ENCODE results near the gene LARP4B. TPM values are rescaled to one million over a fixed set of nuclear protein-coding genes. Genes with fewer than 3 reads are reported as not detected.

LARP4B gene
- total RNA-seq, 2 experiments from 2014 or later: 66.7 to 69.3 TPM

- H3K4me3 Mint-ChIP-seq: no peak overlapping the region
- no peak for DNase-seq
- CTCF ChIA-PET: no interaction called here
- H3K36me3 Mint-ChIP-seq (ENCODE audit: low read depth): peaks cover 8% of the 10 kb centered on the region
- H3K27me3 Mint-ChIP-seq (ENCODE audit: low read depth): no peaks in the 10 kb centered on the region
- H3K27ac Mint-ChIP-seq: no peak overlapping the region
- intact Hi-C loops (cut with micrococcal nuclease): no loop called here
- H3K4me1 Mint-ChIP-seq (ENCODE audit: low read depth): no peaks in the 10 kb centered on the region
- no peaks in the 10 kb centered on the region for H3K9me3 Mint-ChIP-seq
These were observed 126.5 kb downstream of the LARP4B start for GRCh38 chr10:804787-805619.

GRCh38 chr10:804191-804781, 127.2 kb downstream of the LARP4B start:
- CTCF ChIA-PET: no interaction called here
- H3K27me3 Mint-ChIP-seq (ENCODE audit: low read depth): no peaks in the 10 kb centered on the region
- no peak overlapping the region for H3K4me3 Mint-ChIP-seq
- no peaks in the 10 kb centered on the region for H3K4me1 Mint-ChIP-seq (ENCODE audit: low read depth)
- no peak for DNase-seq
- peaks cover 8% of the 10 kb centered on the region for H3K36me3 Mint-ChIP-seq (ENCODE audit: low read depth)
- H3K9me3 Mint-ChIP-seq: peaks cover 4% of the 10 kb centered on the region
- H3K27ac Mint-ChIP-seq: no peak overlapping the region
- intact Hi-C loops (cut with micrococcal nuclease): no loop called here

GRCh38 chr10:803041-803741, 128.3 kb downstream of the LARP4B start:
- Mint-ChIP-seq H3K27me3 (ENCODE audit: low read depth) (no peaks in the 10 kb centered on the region), H3K27ac (no peak overlapping the region), H3K36me3 (ENCODE audit: low read depth) (peaks cover 14% of the 10 kb centered on the region), H3K4me1 (ENCODE audit: low read depth) (no peaks in the 10 kb centered on the region), H3K9me3 (peaks cover 13% of the 10 kb centered on the region), H3K4me3 (no peak overlapping the region)
- CTCF ChIA-PET: no interaction called here
- intact Hi-C loops (cut with micrococcal nuclease): no loop called here
- DNase-seq: no peak

GRCh38 chr10:802506-802905, 129.0 kb downstream of the LARP4B start:
- H3K9me3 Mint-ChIP-seq: peaks cover 16% of the 10 kb centered on the region
- CTCF ChIA-PET: no interaction called here
- intact Hi-C loops (cut with micrococcal nuclease): no loop called here
- H3K4me3 Mint-ChIP-seq: no peak overlapping the region
- H3K27ac Mint-ChIP-seq: no peak overlapping the region
- no peaks in the 10 kb centered on the region for H3K4me1 Mint-ChIP-seq (ENCODE audit: low read depth)
- DNase-seq: no peak
- peaks cover 15% of the 10 kb centered on the region for H3K36me3 Mint-ChIP-seq (ENCODE audit: low read depth)
- H3K27me3 Mint-ChIP-seq (ENCODE audit: low read depth): no peaks in the 10 kb centered on the region

GRCh38 chr10:797179-797578, 134.3 kb downstream of the LARP4B start:
- Mint-ChIP-seq H3K4me3 (no peak overlapping the region), H3K9me3 (peaks cover 35% of the 10 kb centered on the region), H3K4me1 (ENCODE audit: low read depth) (no peaks in the 10 kb centered on the region), H3K36me3 (ENCODE audit: low read depth) (peaks cover 19% of the 10 kb centered on the region), H3K27me3 (ENCODE audit: low read depth) (no peaks in the 10 kb centered on the region), H3K27ac (no peak overlapping the region)
- intact Hi-C loops (cut with micrococcal nuclease): no loop called here
- no peak for DNase-seq
- CTCF ChIA-PET: no interaction called here

- Mint-ChIP-seq H3K27ac (no peak overlapping the region), H3K4me1 (ENCODE audit: low read depth) (no peaks in the 10 kb centered on the region), H3K27me3 (ENCODE audit: low read depth) (no peaks in the 10 kb centered on the region), H3K4me3 (no peak overlapping the region), H3K36me3 (ENCODE audit: low read depth) (peaks cover 18% of the 10 kb centered on the region), H3K9me3 (peaks cover 35% of the 10 kb centered on the region)
- intact Hi-C loops (cut with micrococcal nuclease): no loop called here
- CTCF ChIA-PET: interaction anchor here (0.7 kb wide), 1 partner anchor 654 kb away, joined by 3 read pairs; no protein-coding TSS in a partner anchor
- no peak for DNase-seq
These were observed 135.3 kb downstream of the LARP4B start for GRCh38 chr10:796233-796632.

- no peak overlapping the region for H3K27ac Mint-ChIP-seq
- H3K36me3 Mint-ChIP-seq (ENCODE audit: low read depth): peaks cover 18% of the 10 kb centered on the region
- H3K4me1 Mint-ChIP-seq (ENCODE audit: low read depth): no peaks in the 10 kb centered on the region
- intact Hi-C loops (cut with micrococcal nuclease): no loop called here
- DNase-seq: no peak
- H3K27me3 Mint-ChIP-seq (ENCODE audit: low read depth): no peaks in the 10 kb centered on the region
- CTCF ChIA-PET: no interaction called here
- peaks cover 32% of the 10 kb centered on the region for H3K9me3 Mint-ChIP-seq
- no peak overlapping the region for H3K4me3 Mint-ChIP-seq
These were observed 137.0 kb downstream of the LARP4B start for GRCh38 chr10:794382-794956.

GRCh38 chr10:792792-793100, 138.8 kb downstream of the LARP4B start:
- intact Hi-C loops (cut with micrococcal nuclease): no loop called here
- CTCF ChIA-PET: interaction anchor here (0.5 to 0.6 kb wide), 2 partner anchors 119 to 453 kb away, joined by 3 read pairs; no protein-coding TSS in a partner anchor
- no peak overlapping the region for H3K27ac Mint-ChIP-seq
- peaks cover 2% of the 10 kb centered on the region for H3K4me1 Mint-ChIP-seq (ENCODE audit: low read depth)
- H3K9me3 Mint-ChIP-seq: peaks cover 20% of the 10 kb centered on the region
- H3K36me3 Mint-ChIP-seq (ENCODE audit: low read depth): peaks cover 10% of the 10 kb centered on the region
- H3K4me3 Mint-ChIP-seq: no peak overlapping the region
- H3K27me3 Mint-ChIP-seq (ENCODE audit: low read depth): no peaks in the 10 kb centered on the region
- DNase-seq: no peak

GRCh38 chr10:792083-792791, 139.3 kb downstream of the LARP4B start:
- DNase-seq: no peak
- no peak overlapping the region for H3K27ac Mint-ChIP-seq
- no peaks in the 10 kb centered on the region for H3K27me3 Mint-ChIP-seq (ENCODE audit: low read depth)
- CTCF ChIA-PET: interaction anchor here (0.6 kb wide), 1 partner anchor 120 kb away, joined by 3 read pairs; no protein-coding TSS in a partner anchor
- intact Hi-C loops (cut with micrococcal nuclease): no loop called here
- H3K4me3 Mint-ChIP-seq: no peak overlapping the region
- H3K9me3 Mint-ChIP-seq: peaks cover 16% of the 10 kb centered on the region
- H3K36me3 Mint-ChIP-seq (ENCODE audit: low read depth): peaks cover 8% of the 10 kb centered on the region
- peaks cover 2% of the 10 kb centered on the region for H3K4me1 Mint-ChIP-seq (ENCODE audit: low read depth)

GRCh38 chr10:791639-792038, 139.9 kb downstream of the LARP4B start:
- CTCF ChIA-PET: no interaction called here
- peaks cover 2% of the 10 kb centered on the region for H3K4me1 Mint-ChIP-seq (ENCODE audit: low read depth)
- H3K4me3 Mint-ChIP-seq: no peak overlapping the region
- intact Hi-C loops (cut with micrococcal nuclease): no loop called here
- peaks cover 6% of the 10 kb centered on the region for H3K36me3 Mint-ChIP-seq (ENCODE audit: low read depth)
- DNase-seq: no peak
- no peaks in the 10 kb centered on the region for H3K27me3 Mint-ChIP-seq (ENCODE audit: low read depth)
- H3K27ac Mint-ChIP-seq: no peak overlapping the region
- peaks cover 13% of the 10 kb centered on the region for H3K9me3 Mint-ChIP-seq

GRCh38 chr10:790821-791551, 140.5 kb downstream of the LARP4B start:
- H3K4me3 Mint-ChIP-seq: no peak overlapping the region
- no peaks in the 10 kb centered on the region for H3K27me3 Mint-ChIP-seq (ENCODE audit: low read depth)
- peaks cover 6% of the 10 kb centered on the region for H3K9me3 Mint-ChIP-seq
- no peaks in the 10 kb centered on the region for H3K36me3 Mint-ChIP-seq (ENCODE audit: low read depth)
- CTCF ChIA-PET: no interaction called here
- H3K27ac Mint-ChIP-seq: no peak overlapping the region
- no peak for DNase-seq
- peaks cover 2% of the 10 kb centered on the region for H3K4me1 Mint-ChIP-seq (ENCODE audit: low read depth)
- intact Hi-C loops (cut with micrococcal nuclease): no loop called here

Data from activated naive CD4-positive, alpha-beta T cell treated with anti-CD3 and anti-CD28 coated beads for 36 hours (primary cell).